GM18861 (cell line): ENCODE data around the gene CDK14.
"Not testable (repeated sequence)": the region's sequence is repeated elsewhere in the genome, so short reads cannot be mapped to it uniquely, and the experiment has no call there.

Source experiments
- ATAC-seq: cut with Tn5 transposase; IDR thresholded peaks from one replicate; pipeline ENCODE4 v1.9.1; 2021; ENCODE audit not compliant: unreplicated experiment

CDK14 gene

DNA sequence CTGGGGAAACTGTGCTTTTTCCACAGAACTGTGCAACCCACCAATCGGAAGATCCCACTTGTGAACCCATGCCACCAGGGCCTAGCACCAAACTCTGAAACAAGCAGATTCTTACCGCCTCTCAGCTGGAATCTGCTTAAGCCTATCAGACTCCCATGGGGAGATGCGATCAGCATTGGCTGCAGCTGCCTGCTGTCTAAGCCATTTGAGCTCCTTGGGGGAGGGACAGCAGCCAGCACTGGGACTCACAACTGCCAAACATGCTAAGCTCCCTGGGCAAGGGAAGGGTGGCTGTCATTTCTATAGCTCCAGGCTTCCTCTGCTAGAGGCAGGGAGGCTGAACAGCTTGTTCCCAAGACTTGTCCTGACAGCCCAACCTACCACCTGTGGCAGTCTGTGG, 283.8 kb downstream of the CDK14 start:
- ATAC-seq: no peak

DNA sequence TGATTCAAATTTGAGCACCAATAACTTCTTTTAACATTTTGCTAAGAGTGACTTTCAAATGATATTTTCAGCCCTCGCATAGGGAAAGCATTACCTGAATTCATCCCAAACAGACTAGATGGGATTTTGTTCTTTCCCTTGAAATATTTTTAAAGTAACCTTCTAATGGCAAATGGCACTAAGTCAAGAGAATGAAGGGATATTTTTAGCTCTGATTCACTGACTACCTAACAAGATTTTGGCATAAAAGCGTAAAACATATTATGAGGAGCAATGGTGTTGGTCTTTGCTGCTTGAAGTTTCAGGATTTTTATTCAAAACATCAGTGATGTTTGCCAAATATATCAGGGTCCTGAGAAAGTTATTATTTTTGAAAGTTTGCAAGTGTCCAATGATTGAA, 290.3 kb downstream of the CDK14 start:
- no peak for ATAC-seq

DNA sequence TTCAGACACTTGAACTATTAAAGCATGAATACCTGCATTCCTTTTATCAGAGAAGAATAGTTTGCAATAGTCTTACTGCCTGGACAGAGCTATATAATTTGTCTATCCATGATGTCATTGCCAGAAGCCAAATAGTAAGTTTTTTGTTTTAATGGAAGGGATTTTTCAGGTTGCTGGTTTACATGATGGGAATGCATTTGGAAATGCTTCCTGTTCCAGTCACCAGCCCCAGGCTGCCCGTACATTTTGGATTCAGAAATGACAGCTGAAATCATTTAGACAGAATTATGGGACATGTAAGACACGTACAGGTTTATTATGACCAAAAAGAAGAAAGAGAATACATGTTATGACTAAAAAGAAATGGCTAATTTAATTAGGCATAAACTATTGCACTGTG, 293.1 kb downstream of the CDK14 start:
- ATAC-seq: no peak

GRCh38 chr7:90889644-90890043, 293.5 kb downstream of the CDK14 start:
- ATAC-seq: no peak

DNA sequence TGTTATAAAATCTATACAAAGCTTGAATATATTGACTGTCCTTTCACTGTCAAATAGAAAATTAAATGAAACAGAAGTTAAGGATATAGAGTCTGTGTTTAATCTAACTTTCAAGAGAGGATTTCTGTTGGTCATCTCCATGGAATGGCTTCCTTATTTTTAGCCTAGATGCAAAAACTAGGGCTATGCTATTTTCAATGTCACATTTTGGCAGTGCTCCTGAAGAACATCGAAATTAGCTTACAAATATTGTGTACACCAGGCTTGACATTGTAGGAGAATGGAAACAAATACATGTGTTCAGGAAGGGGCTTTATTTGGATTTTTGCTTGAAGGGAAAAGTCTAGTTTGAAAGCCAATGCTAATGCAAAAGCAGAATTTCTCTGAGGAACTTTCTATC, 295.4 kb downstream of the CDK14 start:
- ATAC-seq: no peak

DNA sequence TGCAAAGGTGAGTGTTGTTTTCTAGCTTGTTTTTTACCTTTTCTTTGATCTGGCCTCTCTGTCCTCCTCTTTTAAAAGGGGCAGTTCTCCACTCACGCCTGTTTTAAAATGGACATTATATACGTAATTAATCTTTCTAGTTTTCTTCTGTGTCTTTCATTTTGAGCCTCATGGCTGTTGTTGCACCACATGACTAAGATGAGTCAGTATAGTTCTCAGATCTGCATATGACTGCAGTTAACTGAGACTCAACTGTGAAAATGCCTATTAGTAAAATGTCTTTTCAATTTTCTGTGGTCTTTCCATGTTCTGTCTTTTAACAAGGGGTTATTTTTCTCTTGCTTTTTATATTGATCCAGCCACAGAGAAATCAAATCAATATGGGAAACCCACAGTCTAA, 296.1 kb downstream of the CDK14 start:
- ATAC-seq: peak; percentile 72

GRCh38 chr7:90894122-90894521, 298.0 kb downstream of the CDK14 start:
- no peak for ATAC-seq

- ATAC-seq: no peak
Measured at GRCh38 chr7:90896458-90896857, 300.3 kb downstream of the CDK14 start.

DNA sequence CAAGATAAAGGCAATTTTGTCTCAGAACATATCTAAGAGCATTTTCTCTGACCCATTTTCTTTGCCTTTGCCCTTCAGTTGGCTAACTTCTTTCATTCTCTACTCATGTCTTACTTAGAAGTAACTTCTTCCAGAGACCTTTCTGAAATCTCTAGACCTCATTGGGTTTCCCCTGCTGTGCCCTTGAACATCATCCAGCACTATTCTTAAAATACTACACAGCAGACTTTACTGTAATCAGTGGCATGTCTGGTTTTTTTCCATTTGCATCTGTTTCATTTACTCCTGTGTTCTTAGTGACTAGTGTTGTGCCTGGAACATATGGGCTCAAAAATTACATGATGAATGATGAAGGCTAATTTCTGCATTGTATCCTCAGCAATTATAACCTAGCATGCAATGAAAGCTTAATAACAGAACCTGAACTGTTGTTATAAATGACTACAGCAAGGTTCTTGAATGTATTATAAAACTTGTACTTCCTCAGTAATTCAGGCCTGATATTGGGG, 301.9 kb downstream of the CDK14 start:
- ATAC-seq: no peak

- ATAC-seq: no peak
Measured at GRCh38 chr7:90900628-90901356, 304.7 kb downstream of the CDK14 start.

GRCh38 chr7:90903841-90904240, 307.7 kb downstream of the CDK14 start:
- no peak for ATAC-seq

- ATAC-seq: no peak
Measured at GRCh38 chr7:90910136-90910535, 314.0 kb downstream of the CDK14 start.

DNA sequence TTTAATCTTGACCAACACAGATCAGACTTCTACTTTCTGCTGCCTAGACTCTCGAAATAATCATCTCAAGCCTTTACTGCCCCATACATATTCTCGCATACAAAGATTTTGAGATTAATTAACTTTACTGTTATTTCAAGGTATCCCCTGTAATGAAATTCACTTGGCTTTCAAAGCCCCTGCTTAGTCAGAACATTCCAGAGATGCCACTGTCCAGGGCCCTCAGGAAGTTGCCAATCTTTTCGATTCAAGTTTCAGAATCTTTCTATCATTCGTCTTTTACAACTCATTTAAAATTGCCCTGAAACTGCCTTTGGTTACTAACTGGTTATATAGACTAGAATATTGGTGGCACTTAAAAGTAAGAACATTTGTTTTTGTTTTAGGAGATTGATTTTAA, 320.2 kb downstream of the CDK14 start:
- no peak for ATAC-seq

GRCh38 chr7:90917539-90917938, 321.4 kb downstream of the CDK14 start:
- ATAC-seq: no peak

- ATAC-seq: no peak
Measured at GRCh38 chr7:90918303-90918702, 322.2 kb downstream of the CDK14 start.

- ATAC-seq: no peak
Measured at GRCh38 chr7:90919816-90920215, 323.7 kb downstream of the CDK14 start.

GRCh38 chr7:90920336-90920735, 324.2 kb downstream of the CDK14 start:
- no peak for ATAC-seq

DNA sequence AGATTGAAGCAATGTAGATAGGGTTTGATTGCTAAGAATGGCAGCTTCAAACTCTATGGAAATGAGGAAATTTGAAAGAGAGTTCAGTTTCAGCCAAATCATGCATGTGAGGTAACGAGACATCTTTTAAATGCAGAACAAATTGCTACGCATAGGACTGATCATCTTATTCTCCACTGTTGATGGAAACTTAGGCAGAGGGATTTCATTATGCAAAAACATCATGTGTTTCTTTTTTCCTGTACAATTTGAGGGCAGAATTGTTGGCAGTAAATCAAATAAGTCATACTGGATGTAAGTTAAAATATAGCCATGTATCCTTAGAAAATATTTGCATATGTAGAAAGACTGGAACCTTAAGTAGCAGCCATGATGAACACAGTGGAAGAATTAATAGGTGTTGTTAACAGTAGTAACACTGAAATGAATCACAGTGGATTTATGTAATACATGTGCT, 327.4 kb downstream of the CDK14 start:
- ATAC-seq: no peak

DNA sequence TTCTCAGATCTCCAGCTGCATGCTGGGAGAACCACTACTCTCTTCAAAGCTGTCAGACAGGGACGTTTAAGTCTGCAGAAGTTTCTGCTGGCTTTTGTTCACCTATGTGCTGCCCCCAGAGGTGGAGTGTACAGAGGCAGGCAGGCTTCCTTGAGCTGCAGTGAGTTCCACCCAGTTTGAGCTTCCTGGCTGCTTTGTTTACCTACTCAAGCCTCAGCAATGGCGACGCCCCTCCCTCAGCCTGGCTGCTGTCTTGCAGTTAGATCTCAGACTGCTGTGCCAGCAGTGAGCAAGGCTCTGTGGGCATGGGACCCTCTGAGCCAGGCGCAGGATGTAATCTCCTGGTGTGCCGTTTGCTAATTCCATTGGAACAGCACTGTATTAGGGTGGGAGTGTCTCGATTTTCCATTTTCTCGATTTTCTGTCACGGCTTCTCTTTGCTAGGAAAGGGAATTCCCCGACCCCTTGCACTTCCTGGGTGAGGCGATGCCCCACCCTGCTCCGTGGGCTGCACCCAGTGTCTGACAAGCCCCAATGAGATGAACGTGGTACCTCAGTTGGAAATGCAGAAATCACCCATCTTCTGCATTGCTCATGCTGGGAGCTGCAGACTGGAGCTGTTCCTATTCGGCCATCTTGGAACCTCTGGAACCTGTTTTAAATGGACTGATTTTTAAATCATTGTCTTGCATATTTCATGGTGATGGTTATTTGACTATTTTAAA, 332.7 kb downstream of the CDK14 start:
- not testable (repeated sequence) for ATAC-seq

DNA sequence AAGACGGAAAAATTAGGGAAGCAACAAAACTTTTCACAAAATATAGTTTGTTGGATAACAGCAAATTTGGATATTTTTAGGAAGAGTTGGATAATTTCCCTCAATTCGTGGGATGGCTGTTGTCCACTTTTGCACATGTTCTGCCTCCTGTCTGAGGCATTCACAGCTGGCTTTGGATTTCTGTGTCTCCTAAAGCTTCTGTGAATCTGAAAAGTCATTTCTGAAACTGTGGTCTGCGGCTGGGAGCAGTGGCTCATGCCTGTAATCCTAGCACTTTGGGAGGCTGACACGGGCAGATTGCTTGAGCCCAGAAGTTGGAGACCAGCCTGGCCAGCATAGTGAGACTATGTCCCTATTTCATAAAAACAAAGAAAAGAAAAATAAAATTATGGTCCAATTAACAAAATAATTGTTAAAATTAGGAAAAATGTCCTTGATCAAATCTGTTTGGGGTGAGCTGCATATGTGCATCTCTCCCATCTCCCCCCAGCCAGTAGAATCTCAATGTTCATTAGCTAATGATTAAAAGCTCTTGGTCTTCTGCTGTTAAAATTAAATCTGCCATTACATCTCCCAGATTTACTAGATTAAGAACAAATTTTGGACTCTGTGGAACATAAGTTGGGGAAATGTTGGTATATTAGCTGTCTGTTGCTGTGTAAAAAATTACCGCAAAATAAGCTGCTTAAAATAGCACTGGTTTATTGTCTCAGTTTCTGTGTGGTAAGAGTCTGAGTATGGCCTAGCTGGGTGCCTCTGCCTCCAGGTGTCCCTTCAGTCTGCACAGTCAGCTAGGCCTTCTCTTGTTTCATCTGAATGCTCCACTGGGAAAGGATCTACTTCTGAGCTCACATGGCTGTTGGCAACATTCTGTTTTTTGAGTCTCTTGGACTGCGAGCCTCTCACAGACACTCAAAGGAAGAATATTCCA, 336.1 kb downstream of the CDK14 start:
- ATAC-seq: peak; percentile 94

DNA sequence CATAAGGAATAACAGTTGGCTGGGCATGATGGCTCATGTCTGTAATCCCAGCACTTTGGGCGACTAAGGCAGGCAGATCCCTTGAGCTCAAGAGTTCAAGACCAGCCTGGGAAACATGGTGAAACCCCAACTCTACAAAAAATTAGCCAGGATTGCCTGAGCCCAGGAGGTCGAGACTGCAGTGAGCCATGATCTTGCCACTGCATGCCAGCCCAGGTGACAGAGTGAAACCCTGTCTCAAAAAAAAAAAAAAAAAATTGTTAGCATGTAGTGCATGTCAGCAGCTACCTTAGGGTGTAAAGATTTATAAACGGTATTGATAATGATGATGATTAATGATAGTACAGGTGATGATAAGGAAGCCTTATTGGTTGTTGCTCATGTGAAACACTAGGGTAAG, 336.9 kb downstream of the CDK14 start:
- ATAC-seq: no peak
